Stomach (tissue), 19 donors: Measurements from ENCODE around the gene ZC3H12D. TPM values are rescaled to one million over a fixed set of nuclear protein-coding genes. Genes with fewer than 3 reads are reported as not detected.
A peak's percentile ranks its signal among the peaks of the same experiment; 100 is the strongest.

Experiments used
- DNase-seq, 2 donors: peaks; one replicate each; pipeline versions ENCODE4 v3.0.0 to v3.0.0-alpha.2; 2013 to 2019
- H3K27ac ChIP-seq, 5 donors: fragments of 200-600 bp in 4 of 5; sonication (generic) in 4 of 5; one replicate each; pipeline ENCODE4 v1.5.1; 2013 to 2019; ENCODE audit warnings: mild to moderate bottlenecking in 1 of 5, moderate library complexity in 1 of 5
- H3K27me3 ChIP-seq, 3 donors: fragments of 200-600 bp; sonication (generic); one replicate each; pipeline ENCODE4 v1.5.1; 2017 to 2019; ENCODE audit warnings: mixed run types in 1 of 3
- H3K36me3 ChIP-seq, 4 donors: fragments of 200-600 bp; sonication (generic); 1 replicate in 3 of 4; 2 replicates in 1 of 4; pipeline ENCODE4 v1.5.1; 2016 to 2019
- H3K4me1 ChIP-seq, 4 donors: fragments of 200-600 bp; sonication (generic); one replicate each; pipeline ENCODE4 v1.5.1; 2016 to 2019
- H3K4me3 ChIP-seq, 4 donors: fragments of 200-600 bp; sonication (generic) in 3 of 4; one replicate each; pipeline ENCODE4 v1.5.1; 2016 to 2019; ENCODE audit warnings: mild to moderate bottlenecking in 1 of 4
- H3K9me3 ChIP-seq, 4 donors: fragments of 200-600 bp; sonication (generic); one replicate each; pipeline ENCODE4 v1.5.1; 2016 to 2019
- EP300 ChIP-seq: sonication (generic); formaldehyde crosslinking; IDR thresholded peaks from one replicate; pipeline ENCODE4 v1.6.1; 2017; ENCODE audit warnings: antibody characterized with exemption
- POLR2A ChIP-seq, 4 donors: fragments of 450-650 bp; IDR thresholded peaks; one replicate each; pipeline ENCODE4 v1.6.1; 2016; ENCODE audit warnings: antibody characterized with exemption in 4 of 4, control low read depth in 2 of 4, mild to moderate bottlenecking in 1 of 4, moderate library complexity in 1 of 4
- POLR2AphosphoS5 ChIP-seq, 3 donors: sonication (generic); formaldehyde crosslinking; IDR thresholded peaks; one replicate each; pipeline ENCODE4 v1.6.1; 2016; ENCODE audit warnings: antibody characterized with exemption in 3 of 3
- WGBS, 5 donors: extraction: QIAGEN DNeasy Blood & Tissue Kit in 3 of 5; methylation state at CpG; one replicate each; pipeline versions ENCODE4 v1.1.5 to v1.1.7; 2013 to 2018; 5-methylcytosine and 5-hydroxymethylcytosine counted together
- intact Hi-C: fragments of 100-400 bp; cut with DNase I; formaldehyde crosslinking; loops from one replicate; pipeline ENCODE4 v1.15.1; 2023; ENCODE audit warnings: low total_unique reads
- long read RNA-seq, 10 donors: transcript quantifications; one replicate each; lab custom pipeline, GENCODE V29; 2026
- polyA plus RNA-seq, 3 donors: library from polyadenylated mRNA; stranded (reverse); fragments of 200-250 nt; gene quantifications; one replicate each; pipeline ENCODE4 v1.2.3, GENCODE V29; 2013
- total RNA-seq, 5 donors: library from RNA; depleted of rRNA; stranded (reverse); fragments of >200 nt; gene quantifications; one replicate each; pipeline versions ENCODE4 v1.1.0 to v1.2.3, GENCODE V29; 2014 to 2016
- TF ChIP-seq, protein P1 (sequence below), 7 experiments: fragments of 450-650 bp in 4 of 7; fragments of 200-600 bp in 3 of 7; sonication (generic) in 3 of 7; IDR thresholded peaks; one replicate each; pipeline ENCODE4 v1.5.1; 2016 to 2019; ENCODE audit warnings: antibody characterized with exemption in 7 of 7, control low read depth in 2 of 7, mild to moderate bottlenecking in 1 of 7
- donor health status: healthy with polysubstance abuse.
- donor health status: Bipolar disorder and iron deficiency.
- donor health status: healthy.

Gene ZC3H12D
- 1 to 10 TPM in 2 of 5 donors, not detected in 3; 1.1 to 2.2 TPM for total RNA-seq
- under 1 TPM; 0.31 to 0.85 (median 0.56) TPM for polyA plus RNA-seq
- long read RNA-seq, donor 1, result 0 reads
- long read RNA-seq, donor 2, result 0 reads
- long read RNA-seq, donor 3, result 0 reads
- long read RNA-seq, donor 4, result 0 reads
- long read RNA-seq, donor 5, result 0 reads
- long read RNA-seq, donor 6, result 0 reads
- long read RNA-seq, donor 7, result 0 reads
- long read RNA-seq, donor 8, result 0 reads
- long read RNA-seq, donor 9, result 0 reads
- long read RNA-seq, donor 10, result 0 reads

DNA sequence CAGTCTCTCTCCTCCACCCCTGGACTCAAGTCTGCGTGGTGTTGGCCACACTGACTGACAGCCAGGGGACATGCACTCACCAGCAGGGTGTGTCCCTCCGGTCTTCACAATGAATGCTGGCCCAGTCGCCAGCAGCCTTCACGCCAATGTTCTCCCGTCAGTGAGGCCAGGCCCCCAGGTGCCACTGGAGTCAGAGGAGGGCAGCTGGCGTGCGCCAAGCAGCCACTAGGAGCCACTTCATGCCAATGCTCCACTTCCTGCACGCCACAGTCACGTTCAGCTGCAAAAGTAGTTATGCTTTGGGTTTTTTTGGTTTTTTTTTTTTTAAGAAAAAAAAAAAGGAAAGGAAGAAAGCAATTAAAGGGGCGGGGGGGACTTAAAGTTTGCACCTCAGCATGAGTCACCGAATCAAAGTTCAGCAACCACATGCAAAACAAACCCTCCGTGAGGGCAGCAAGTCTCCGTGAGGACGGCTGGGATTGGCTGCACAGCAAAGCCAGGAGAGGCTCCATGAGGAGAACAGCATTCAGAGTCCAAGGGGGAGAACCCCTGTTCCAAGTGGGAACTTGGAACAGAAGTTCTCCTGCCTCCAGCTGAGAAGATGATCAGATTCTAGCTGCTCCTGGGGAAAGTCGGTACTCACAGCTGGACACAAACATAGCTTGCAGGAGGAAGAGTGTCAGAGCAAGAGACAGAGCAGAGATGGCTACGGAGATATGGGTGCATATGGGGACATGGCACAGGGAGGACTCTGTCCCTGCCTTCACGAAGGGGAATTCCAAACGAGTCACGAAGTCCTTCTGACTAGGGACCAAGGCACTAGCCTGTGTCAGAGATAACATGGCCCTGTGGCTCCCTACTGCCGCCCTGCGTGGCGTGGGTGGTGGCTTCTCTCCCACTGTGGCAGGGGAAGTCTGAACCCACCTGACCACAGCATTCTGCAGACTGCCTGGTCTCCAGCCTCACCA is at the start of gene ZC3H12D:
Gene ZC3H12D (minus strand): TSS at position 282 of the 968 bp plus-strand sequence. CDS start 10,471 bp downstream, outside the sequence.
- peak within 1 kb of the TSS in 3 of 4 donors; percentile 12 to 24 (median 18) for H3K4me3 ChIP-seq

DNA sequence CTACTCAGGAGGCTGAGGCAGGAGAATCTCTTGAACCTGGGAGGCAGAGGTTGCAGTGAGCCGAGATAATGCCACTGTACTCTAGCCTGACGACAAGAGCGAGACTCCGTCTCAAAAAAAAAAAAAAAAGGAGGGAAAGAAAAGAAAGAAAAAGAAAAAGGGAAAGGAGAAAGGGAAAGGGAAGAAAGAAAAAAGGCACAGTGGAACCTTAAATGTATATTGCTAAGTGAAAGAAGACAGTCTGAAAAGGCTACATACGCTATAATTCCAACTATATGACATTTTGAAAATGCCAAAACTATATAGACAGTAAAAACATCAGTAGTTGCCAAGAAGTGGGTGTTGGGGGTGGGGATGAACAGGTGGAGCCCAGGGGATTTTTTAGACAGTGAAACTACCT is 44.8 kb upstream of the ZC3H12D start:
- WGBS, 5 donors, result 91 to 98% (median 96%) methylated on average over 5 of the region's 5 CpGs
- H3K27ac ChIP-seq, result no peak overlapping the region
- no peaks in the 10 kb centered on the region for H3K27me3 ChIP-seq
- no peak for DNase-seq
- intact Hi-C loops, result no loop called here
- H3K9me3 ChIP-seq, result no peaks in the 10 kb centered on the region
- no peaks in the 10 kb centered on the region for H3K4me1 ChIP-seq
- peaks cover 64 to 100% (median 100%) of the 10 kb centered on the region in 4 donors for H3K36me3 ChIP-seq
- TF ChIP-seq EP300 (no peak), POLR2A (IDR thresholded peaks at IDR 0.05) (no peak)
- TF ChIP-seq, protein P1, sequence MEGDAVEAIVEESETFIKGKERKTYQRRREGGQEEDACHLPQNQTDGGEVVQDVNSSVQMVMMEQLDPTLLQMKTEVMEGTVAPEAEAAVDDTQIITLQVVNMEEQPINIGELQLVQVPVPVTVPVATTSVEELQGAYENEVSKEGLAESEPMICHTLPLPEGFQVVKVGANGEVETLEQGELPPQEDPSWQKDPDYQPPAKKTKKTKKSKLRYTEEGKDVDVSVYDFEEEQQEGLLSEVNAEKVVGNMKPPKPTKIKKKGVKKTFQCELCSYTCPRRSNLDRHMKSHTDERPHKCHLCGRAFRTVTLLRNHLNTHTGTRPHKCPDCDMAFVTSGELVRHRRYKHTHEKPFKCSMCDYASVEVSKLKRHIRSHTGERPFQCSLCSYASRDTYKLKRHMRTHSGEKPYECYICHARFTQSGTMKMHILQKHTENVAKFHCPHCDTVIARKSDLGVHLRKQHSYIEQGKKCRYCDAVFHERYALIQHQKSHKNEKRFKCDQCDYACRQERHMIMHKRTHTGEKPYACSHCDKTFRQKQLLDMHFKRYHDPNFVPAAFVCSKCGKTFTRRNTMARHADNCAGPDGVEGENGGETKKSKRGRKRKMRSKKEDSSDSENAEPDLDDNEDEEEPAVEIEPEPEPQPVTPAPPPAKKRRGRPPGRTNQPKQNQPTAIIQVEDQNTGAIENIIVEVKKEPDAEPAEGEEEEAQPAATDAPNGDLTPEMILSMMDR (IDR thresholded peaks at IDR 0.05), result no peak
- no peak overlapping the region for H3K4me3 ChIP-seq

More for the DNA sequence above, at the start of gene ZC3H12D:
- peaks cover 4 to 42% (median 6%) of the 10 kb centered on the region in 4 donors for H3K4me1 ChIP-seq
- peak within 1 kb of the TSS; percentile 2 to 77 (median 75) for H3K27ac ChIP-seq
- TF ChIP-seq POLR2A (IDR thresholded peaks at IDR 0.05) (no peak), EP300 (no peak), POLR2AphosphoS5 (IDR thresholded peaks at IDR 0.05) (peak in 2 of 3 donors; percentile 4 to 12)
- TF ChIP-seq, protein P1 (IDR thresholded peaks at IDR 0.05), result peak in 2 of 7 experiments; percentile 20 to 30
- H3K27me3 ChIP-seq, result no peaks in the 10 kb centered on the region
- intact Hi-C loops, result no loop called here
- H3K36me3 ChIP-seq, result no peaks in the 10 kb centered on the region
- H3K9me3 ChIP-seq, result no peaks in the 10 kb centered on the region
- DNase-seq, result peak; percentile 59 to 69
- 36 to 50% (median 39%) methylated on average over 20 to 22 of the region's 22 CpGs for WGBS, 5 donors

DNA sequence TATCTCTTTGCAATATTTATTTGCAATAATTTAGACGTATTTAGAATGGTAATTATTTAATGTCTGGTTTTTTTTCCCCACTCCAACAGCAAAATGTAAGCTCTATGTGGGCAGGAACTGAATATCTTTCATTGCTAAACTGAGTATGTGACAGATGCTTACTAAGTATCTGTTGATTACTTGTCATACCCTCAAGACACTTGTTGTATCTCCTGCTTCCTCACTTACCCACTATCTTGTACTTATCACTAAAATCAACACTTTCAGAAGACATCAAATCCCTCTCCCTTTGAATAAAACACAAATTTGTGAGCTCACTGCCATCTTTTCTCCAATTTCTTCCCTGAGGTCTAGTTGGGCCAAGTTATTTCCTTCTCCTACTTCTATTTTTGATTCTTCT is 30.7 kb upstream of the ZC3H12D start:
- Histone ChIP-seq H3K9me3 (no peaks in the 10 kb centered on the region), H3K4me1 (peaks cover 0 to 15% (median 8%) of the 10 kb centered on the region in 4 donors), H3K4me3 (no peak overlapping the region), H3K36me3 (peaks cover 5 to 75% (median 69%) of the 10 kb centered on the region in 4 donors), H3K27ac (no peak overlapping the region), H3K27me3 (no peaks in the 10 kb centered on the region)
- no peak for TF ChIP-seq POLR2AphosphoS5 (IDR thresholded peaks at IDR 0.05)
- TF ChIP-seq POLR2A (IDR thresholded peaks at IDR 0.05), result no peak
- no peak for DNase-seq
- intact Hi-C loops, result loop anchor here (5.0 to 10.0 kb wide), 2 partner anchors 71 to 488 kb away; no protein-coding TSS in a partner anchor
- WGBS, 5 donors, result 84 to 100% (median 94%) methylated on average over 1 of the region's 1 CpG

DNA sequence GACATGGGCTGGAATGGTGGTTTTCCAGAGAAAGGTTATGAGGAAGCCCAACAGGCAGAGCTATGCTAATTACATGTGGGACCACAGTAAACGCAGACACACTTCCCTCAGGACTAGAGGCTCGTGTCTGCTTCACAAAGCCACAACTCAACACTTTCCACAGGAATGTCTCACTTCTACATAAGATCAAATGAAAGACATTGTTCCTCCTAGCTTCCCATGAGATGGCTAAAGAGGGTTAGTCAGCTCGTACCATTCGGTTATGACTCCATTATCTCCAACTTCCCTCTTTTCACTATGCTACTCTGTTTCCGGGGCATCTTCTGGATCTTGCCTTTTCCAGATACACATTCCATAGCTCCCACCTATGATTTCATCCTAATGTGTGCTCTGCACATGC is 29.1 kb upstream of the ZC3H12D start:
- Histone ChIP-seq H3K9me3 (no peaks in the 10 kb centered on the region), H3K27ac (no peak overlapping the region), H3K4me3 (no peak overlapping the region), H3K36me3 (peaks cover 5 to 66% (median 63%) of the 10 kb centered on the region in 4 donors), H3K4me1 (peaks cover 0 to 15% (median 8%) of the 10 kb centered on the region in 4 donors), H3K27me3 (no peaks in the 10 kb centered on the region)
- TF ChIP-seq EP300, result no peak
- no peak for TF ChIP-seq POLR2AphosphoS5 (IDR thresholded peaks at IDR 0.05)
- TF ChIP-seq POLR2A (IDR thresholded peaks at IDR 0.05), result no peak
- TF ChIP-seq, protein P1 (IDR thresholded peaks at IDR 0.05), result no peak
- WGBS, 5 donors, result 81 to 93% (median 91%) methylated on average over 5 of the region's 5 CpGs
- intact Hi-C loops, result loop anchor here (10.0 kb wide), 1 partner anchor 69 kb away; no protein-coding TSS in a partner anchor
- DNase-seq, result no peak
